ENCODE results near the gene ARMC8.

DNA sequence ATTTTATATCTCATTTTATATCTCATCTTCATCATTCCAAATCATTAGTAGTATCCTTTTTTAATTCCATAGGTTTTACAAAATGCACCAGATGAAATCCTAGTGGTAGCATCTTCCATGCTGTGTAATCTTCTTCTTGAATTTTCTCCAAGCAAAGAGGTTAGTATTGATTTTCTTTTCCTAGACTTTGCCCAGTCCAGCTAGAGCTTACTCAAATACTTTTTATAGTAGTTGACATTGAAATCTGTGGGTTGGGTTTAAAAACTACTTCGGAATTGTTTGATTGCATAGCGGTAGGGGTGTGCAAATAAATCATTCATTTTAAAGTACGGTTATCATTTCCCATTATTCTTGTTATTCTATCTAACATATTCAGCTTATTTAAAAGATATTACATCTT is 80.0 kb downstream of the ARMC8 start:
- TF ChIP-seq, protein P1, sequence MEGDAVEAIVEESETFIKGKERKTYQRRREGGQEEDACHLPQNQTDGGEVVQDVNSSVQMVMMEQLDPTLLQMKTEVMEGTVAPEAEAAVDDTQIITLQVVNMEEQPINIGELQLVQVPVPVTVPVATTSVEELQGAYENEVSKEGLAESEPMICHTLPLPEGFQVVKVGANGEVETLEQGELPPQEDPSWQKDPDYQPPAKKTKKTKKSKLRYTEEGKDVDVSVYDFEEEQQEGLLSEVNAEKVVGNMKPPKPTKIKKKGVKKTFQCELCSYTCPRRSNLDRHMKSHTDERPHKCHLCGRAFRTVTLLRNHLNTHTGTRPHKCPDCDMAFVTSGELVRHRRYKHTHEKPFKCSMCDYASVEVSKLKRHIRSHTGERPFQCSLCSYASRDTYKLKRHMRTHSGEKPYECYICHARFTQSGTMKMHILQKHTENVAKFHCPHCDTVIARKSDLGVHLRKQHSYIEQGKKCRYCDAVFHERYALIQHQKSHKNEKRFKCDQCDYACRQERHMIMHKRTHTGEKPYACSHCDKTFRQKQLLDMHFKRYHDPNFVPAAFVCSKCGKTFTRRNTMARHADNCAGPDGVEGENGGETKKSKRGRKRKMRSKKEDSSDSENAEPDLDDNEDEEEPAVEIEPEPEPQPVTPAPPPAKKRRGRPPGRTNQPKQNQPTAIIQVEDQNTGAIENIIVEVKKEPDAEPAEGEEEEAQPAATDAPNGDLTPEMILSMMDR (IDR thresholded peaks at IDR 0.05) = no peak
- TF ChIP-seq EZH2 (IDR thresholded peaks at IDR 0.05) = no peak

Data from neural progenitor cell (in vitro differentiated cells).